Stimulated activated CD8-positive, alpha-beta memory T cell treated with anti-CD3 and anti-CD28 coated beads, Interleukin-7, amount 100 ng/mL, for 48 hours (primary cell): ENCODE data around the gene KATNA1.

Experiments used
- DNase-seq, 2 donors: peaks; one replicate each; pipeline ENCODE4 v3.0.0-alpha.2; 2020; ENCODE audit warnings: low read depth in 1 of 2; ENCODE audit errors: extremely low read depth in 1 of 2

KATNA1 gene

DNA sequence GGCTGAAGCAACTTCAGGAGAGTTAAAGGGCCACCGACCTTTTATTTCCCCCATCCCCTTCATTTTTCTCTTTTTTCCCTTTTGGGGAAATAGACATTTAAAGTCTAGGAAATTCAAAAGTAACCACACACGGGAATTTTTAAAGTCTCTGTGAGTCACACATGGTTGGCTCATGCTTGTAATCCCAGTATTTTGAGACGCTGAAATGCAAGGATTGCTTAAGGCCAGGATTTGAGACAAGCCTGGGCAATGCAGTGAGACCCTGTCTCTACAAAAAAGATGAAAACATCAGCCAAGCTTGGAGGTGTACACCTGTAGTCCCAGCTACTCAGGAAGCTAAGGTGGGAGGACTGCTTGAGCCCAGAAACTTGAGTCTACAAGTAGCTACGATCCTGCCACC, 34.2 kb downstream of the KATNA1 start:
- DNase-seq, result no peak

DNA sequence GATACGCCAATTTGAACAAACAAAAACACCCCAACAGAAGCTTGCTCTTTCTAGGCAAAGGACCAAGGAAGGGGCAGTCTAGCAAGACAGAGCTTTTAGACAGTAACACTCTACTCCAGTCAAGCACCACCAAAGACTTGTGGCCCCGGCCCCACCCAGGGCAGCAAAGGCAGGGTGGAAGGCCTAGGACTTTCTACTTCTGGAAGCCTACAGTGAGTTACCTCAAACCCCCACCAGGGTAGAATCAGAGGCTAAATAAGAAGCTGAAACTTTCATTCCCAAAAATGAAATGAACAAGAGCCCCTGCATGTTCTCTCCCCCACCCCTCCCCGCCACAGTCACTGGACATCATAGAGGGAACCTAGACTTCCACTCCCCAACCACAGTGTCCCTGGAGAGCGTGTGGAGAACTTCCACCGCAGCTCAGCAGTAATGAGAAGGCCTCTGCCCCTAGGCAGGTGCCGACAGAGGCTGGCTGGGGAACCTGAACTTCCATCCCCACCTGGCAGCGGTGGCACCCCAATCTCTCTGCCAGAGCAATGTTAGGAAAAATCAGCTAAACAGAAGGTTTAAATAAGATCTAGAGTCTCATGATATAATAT, 40.0 kb downstream of the KATNA1 start:
- DNase-seq, result no peak

DNA sequence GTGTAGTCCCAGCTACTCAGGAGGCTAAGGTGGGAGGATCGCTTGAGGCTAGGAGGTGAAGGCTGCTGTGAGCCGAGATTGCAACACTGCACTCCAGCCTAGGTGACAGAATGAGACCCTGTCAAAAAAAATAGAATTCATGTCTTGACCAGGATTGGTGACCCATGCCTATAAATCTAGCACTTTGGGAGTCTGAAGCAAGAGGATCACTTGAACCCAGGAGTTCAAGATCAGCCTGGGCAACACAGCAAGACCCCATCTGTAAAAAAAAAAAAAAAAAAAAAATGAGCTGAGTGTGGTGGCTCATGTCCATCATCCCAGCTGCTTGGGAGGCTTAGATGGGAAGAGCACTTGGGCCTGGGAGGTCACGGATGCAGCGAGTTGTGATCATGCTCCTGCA, 48.0 kb downstream of the KATNA1 start:
- DNase-seq, result no peak

DNA sequence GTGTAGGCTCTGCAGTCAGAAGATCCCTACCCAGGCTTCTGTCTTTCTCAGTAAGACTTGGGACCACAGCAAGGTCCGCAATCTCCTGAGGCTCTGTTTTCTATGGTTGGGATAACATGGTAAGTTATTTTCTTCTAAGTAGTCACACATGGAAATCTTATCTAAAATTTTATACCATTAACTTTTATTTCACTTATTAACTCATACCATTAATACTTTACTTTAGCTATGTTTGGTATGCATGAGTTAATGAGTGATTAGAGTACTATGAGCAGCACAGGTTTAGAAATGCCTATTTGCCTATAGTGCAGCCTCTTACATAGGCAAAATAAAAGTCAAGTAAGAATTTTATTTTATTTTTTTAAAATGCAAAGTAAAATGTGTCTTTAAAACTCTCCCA, 55.1 kb downstream of the KATNA1 start:
- no peak for DNase-seq

DNA sequence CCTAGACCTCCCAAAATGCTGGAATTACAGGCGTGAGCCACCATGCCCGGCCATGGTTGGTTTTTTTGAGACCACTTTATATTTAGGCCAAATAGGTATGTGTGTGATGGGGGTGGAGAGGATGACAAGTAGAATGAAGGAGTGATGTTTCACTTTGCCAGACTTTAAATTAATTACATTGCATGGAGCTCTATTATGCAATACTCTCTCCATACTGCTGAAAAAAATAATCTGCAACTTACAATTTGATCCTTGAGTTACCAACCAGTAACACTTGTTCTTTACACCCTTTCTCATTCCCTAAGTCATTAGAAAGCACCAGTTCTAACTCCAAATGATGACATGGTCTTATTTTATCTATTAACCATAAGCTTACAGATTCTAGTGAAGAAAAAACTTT, 55.5 kb downstream of the KATNA1 start:
- no peak for DNase-seq

DNA sequence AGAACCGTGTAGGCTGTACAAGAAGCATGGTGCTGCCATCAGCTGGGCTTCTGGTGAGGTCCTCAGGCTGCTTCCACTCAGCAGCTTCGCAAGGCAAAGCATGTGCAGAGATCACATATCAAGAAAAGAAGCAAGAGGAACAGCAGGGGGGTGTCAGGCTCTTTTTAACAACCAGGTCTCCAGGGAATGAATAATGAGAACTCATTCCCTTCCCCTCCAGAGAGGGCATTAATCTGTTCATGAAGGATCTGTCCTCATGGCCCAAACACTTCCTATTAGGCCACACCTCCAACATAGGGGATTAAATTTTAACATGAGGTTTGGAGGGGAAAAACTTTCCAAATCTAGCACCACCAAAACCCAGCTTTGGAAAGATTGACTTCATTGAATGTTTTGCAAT, 62.4 kb downstream of the KATNA1 start:
- DNase-seq, result no peak

DNA sequence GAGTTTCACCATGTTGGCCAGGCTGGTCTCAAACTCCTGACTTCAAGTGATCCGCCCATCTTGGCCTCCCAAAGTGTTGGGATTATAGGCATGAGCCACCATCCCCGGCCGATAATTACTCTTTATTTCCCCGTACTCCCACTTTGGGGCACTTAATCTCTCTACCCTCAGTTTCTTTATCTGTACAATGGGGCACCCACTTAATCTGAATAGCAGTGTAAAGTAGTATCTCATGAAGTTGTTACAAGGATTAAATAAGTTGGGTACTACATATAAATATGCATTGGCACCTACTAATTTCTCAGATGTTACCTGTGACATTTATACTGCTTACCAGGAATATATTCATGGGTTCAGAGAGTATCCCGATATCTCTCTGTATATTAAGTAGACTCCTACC, 67.2 kb downstream of the KATNA1 start:
- no peak for DNase-seq

DNA sequence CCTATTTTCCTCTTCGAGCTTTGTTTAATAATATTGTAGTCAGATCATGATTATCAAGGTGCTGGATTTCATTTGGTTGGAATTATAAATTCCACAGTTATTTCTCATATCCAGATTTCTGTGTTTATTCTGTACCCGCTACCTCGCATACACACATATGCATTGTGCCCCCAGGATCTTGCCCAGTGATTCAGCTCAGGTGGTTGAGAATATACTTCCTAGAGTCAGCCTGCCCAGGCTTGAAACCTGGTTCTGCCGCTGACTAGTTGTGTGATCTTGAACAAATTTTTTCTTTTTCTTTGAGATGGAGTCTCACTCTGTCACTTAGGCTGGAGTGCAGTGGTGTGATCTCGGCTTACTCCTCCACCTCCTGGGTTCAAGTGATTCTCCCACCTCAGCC, 67.6 kb downstream of the KATNA1 start:
- DNase-seq, result no peak

DNA sequence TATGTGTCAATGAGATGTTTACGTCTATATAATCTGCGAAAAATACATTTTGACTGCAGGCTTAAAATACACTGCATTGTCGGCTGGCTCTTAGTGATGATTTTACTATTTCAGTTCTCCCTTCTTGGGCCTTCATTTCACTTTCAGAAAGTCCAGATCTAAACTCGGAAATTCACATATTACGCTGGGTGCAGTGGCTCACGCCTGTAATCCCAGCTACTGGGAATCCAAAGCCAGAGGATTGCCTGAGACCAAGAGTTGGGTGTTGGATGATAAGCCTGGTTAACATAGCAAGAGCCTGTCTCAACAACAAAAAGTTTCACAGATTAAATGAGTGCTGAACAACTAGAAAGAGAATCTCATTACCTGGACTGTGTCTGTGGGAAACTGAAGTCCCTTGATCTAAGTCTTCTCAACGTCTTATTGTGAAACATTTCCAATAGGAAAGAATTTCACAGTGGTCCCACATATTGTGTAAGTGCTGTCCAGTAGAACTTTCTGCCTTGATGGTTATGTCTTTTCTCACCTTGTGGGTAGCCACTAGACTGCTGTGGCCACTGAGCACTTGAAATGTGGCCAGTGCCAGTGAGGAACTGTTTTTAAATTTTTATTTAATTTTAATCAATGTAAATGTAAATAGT, 80.4 kb downstream of the KATNA1 start:
- DNase-seq, result no peak

DNA sequence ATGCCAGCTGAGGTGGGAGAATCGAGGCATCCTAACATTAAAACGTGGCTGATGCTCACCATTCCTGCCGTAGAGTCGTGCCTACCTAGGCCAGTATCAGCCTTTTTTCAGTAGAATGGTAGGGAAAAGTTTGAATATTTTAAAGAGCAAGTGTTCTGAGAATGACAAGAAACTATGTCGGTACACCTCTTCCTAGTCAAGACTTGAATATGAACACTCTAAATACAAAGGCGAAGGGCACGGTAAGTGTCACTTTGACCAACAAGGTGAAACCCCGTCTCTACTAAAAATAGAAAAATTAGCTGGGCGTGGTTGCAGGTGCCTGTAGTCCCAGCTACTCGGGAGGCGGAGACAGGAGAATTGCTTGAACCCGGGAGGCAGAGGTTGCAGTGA, 81.3 kb downstream of the KATNA1 start:
- no peak for DNase-seq

DNA sequence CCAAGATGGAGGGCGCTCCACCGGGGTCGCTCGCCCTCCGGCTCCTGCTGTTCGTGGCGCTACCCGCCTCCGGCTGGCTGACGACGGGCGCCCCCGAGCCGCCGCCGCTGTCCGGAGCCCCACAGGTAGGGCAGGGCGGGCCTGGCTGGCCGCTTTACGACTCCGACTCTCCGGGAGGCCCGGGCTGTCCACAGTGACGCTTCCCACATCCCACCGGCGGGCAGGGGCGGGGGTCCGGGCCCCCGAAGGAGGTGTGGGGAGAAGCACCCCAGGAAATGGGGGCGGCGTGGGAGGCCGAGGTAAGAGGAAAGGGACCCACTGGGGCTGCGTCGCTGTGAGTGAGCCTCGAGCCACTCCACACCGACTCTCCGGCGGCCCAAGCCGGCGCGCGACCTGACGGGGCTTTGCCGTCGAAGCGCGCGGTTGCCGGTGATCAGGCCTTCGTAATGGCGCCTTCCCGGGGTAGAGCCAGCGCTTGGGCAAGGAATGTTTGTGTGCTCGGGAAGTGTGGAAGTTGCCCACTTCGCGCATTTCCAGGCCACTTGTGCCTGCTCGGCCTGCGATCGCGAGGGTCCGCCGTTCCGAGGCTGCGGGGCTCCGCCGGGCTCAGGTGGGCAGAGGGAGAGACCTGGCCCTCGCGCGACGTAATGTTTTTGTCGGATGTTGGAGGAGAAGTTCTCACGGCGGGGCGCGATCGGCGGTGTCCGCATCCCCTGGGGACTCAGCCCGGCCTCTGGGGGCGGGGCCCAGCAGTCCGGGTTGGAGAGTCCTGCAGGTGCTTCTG, 81.9 kb downstream of the KATNA1 start:
- no peak for DNase-seq

DNA sequence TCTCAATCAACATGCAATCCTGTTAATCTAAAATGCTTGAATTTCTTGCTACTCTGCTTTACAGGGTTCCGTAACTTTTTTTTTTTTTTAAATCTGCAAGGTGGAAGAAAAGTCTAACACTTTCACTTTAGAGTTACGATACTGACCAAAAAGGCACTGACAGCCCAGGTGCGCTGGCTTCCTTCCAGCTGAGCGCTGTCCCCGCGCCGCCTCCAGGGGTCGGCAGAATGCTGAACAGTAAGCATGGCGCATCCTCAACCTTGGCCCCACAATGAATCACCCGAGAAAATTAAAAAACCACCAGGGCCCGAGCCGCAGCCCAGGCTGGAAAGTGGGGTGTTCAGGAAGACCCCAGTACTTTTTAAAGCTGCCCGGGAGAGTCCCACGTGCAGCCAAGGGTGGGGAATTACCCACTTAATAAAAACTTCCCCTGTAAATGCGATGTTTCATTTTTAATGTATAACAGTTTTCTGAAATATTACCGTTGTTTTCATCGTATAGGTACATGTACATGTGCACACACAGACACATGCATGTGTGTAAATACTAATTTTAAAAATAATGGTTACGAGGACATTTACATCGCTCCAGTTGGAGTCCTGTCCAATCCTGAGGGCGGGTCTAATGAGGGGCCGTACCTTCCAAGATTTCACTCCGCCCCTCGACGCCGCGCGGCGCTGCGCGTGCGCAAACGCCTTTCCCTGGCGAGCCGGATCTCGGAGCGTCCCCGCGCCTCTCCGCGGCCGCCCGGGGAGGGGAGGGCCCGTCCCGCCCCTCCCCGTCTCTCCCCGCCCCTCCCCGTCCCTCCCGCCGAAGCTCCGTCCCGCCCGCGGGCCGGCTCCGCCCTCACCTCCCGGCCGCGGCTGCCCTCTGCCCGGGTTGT, 82.7 kb downstream of the KATNA1 start, which contains the start of gene GINM1:
TSS of gene GINM1 (plus strand) at position 849 of the 883 bp plus-strand sequence. CDS start 40 bp downstream, outside the sequence.
- peak; percentile 86 to 90 for DNase-seq

DNA sequence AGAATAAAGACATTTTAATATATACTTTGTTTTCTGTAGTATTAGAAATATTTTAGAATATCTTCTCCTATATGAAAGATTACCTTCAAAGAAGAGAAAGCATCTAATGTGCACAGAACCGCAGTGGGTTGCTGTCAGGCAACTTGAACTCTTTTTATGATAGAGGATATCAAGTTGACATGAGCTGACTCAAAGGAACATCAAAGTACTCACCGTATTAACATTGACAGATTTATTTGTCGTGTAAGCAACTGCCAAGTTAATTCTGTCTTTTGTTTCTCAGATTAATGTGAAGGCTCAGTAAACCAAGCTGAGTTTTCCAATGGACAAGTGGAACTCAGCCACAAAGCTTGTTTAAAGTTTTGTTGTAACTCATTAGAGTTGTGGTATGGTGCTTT, 84.6 kb downstream of the KATNA1 start:
- no peak for DNase-seq

DNA sequence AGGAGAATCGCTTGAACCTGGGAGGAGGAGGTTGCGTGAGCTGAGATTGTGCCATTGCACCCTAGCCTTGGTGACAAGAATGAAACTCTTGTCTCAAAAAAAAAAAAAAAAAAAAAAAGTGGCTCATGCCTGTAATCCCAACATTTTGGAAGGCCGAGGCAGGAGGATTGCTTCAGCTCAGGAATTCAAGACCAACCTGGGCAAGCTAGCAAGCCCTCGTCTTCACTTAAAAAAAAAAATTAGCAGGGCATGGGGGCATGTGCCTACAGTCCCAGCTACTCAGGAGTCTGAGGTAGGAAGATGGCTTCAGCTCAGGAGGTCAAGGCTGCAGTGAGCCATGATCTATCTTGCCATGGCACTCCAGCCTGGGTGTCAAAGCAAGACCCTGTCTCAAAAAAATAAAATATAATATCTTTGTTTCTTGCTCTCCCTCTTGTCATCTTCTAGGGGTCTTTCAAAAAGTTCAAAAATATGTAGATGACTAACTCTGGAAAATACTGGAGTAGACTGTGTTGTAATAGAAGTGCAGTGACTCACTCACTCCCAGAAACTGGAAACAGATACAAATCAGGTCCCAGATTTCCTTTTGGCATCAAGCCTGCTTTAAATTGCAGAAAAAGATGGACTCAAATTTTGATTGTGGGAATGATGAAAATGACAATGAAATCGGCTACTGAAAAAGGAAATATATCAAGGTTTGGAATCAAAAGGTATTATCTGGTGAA, 85.1 kb downstream of the KATNA1 start:
- DNase-seq, result no peak

DNA sequence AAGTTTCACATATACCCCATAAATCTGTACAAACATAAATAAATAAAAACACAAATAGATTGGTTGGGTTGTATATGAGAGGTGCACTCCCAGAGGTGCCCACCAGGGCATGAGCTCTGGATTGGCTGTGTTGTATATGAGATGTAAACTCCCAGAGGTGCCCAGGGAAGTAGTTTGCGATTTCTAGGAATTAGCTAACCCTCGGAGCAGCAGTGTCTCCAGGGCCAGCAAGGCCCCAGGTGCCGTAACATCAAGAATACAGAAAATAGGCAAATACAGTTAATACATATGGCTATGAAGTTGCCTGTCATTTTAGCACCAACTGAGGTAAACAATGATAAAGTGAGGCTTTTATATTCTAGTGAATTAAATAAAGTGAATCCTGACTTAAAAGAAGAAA, 87.8 kb downstream of the KATNA1 start:
- no peak for DNase-seq

DNA sequence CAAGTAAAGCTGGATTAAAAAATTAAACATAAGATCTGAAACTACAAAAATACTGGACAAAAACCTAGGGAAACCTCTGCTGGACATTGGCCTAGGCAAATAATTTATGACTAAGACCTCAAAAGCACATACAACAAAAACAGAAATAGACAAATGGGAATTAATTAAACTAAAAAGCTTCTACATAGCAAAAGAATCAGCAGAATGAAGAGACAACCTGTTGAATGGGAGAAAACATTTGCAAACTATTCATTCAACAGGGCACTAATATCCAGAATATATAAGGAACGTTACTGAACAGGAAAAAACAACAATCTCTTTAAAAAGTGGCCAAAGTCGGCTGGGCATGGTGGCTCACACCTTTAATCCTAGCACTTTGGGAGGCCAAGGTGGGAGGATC, 89.1 kb downstream of the KATNA1 start:
- no peak for DNase-seq

DNA sequence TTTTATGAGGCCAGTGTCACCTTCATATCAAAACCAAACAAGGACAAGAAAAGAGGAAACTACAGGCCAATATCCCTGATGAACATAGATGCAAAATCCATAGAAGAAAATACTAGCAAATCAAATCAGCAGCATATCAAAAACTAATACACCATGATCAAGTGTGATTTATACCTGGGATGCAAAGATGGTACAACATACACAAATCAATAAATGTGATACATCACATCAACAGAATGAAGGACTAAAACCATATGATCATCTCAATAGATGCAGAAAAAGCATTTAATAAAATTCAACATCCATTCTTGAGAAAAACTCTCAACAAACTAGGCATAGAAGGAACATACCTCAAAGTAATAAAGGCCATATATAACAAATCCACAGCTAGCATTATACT, 90.5 kb downstream of the KATNA1 start:
- no peak for DNase-seq

DNA sequence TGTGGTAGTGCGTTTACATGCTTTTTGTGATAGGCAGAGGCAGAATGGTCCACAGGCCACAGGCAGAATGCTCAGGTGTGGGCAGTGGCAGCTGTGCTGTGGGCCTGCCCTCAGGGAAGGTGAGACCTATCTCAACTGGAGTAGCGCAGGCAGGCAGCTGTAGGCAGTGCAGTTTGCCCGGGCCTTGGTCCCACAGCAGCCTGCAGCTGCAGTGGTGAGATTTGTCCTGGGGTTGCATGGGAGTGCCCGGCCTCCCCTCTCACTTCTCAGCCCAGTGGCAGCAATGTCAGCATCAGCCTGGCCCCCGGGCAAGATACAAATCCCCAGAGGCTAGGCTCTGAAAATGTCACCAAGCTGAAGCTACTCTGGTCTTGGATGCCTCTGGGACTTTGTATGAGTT, 96.6 kb downstream of the KATNA1 start:
- DNase-seq, result no peak

DNA sequence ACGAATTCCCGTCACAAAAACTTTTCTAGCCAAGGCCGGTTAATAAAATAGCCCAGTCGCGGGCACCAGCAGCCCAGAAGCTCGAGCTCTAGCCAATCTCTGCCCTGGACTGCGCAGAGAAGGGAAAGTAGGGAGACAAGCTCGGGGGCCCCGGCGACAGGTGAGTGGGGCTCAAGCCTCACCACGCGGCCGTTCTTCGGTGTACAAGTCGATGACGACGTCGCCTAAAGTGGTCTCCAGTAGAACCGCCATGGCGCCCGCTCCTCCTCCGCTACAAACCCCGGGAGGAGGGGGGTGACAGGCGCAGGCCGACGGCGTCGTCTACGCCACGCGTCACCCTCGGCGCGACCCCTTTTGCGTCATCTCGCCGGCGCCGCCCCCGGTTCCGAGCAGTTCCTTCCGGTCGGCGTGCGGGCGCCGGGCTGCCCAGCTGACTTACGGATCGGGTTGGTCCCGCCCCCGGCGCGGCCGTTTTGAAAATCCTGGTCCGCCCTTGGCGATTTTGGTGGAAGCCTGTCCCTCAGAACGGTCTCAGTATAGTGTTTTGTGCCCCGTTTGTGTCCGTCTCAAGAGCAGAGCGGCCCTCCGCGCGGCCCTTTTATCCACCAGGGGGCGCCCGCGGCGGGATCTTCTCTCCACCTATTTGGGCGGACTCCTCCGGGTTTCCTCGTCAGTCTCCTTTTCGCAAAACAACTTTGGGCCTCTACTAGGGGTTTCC, 102.6 kb downstream of the KATNA1 start, which contains the start of gene PPIL4:
TSS of gene PPIL4 (minus strand) at position 290 of the 718 bp plus-strand sequence. CDS start at position 252, 38 bp downstream.
- peak; percentile 88 to 93 for DNase-seq
